ENCODE data around the gene PCDH12. TPM values are rescaled to one million over a fixed set of nuclear protein-coding genes. Genes with fewer than 3 reads are reported as not detected.

PCDH12 gene
- total and polyA plus RNA-seq, 2 of the 8 experiments (the other 6 are each of a cell fraction or from before 2014, with no cell fraction given), result 0.06 to 0.17 TPM

GRCh38 chr5:141931694-141932093, 26.3 kb downstream of the PCDH12 start:
- no peak overlapping the region for H3K56ac ChIP-seq (replicated peaks; ENCODE audit: insufficient read length, low read depth, low read length)
- H3K27me3 ChIP-seq (replicated peaks in 1 of 4; ENCODE audit: control insufficient read depth in 3 of 4, extremely low read depth in 1 of 4, insufficient read depth in 3 of 4, low read length in 3 of 4), result no peaks in the 10 kb centered on the region
- no peak overlapping the region for H2BK5ac ChIP-seq (ENCODE audit: low read depth, low read length)
- H2AK5ac ChIP-seq (ENCODE audit: low read depth, low read length), result no peak overlapping the region
- H3K4me1 ChIP-seq (replicated peaks in 1 of 4; ENCODE audit: control insufficient read depth in 3 of 4, insufficient read depth in 4 of 4, low read length in 3 of 4), result no peaks in the 10 kb centered on the region
- H2BK20ac ChIP-seq (ENCODE audit: low read length), result no peak overlapping the region
- TF ChIP-seq NANOG (IDR thresholded peaks at IDR 0.05; ENCODE audit: insufficient read depth, low read depth, low read length, poor library complexity, severe bottlenecking) (no peak), SRF (IDR thresholded peaks at IDR 0.05; ENCODE audit: low read depth, low read length) (no peak), TEAD4 (IDR thresholded peaks at IDR 0.05; ENCODE audit: low read depth, low read length) (no peak), ASH2L (IDR thresholded peaks at IDR 0.05; ENCODE audit: low read length) (no peak), GABPA (IDR thresholded peaks at IDR 0.05; ENCODE audit: borderline replicate concordance, insufficient read depth, low read length) (no peak), KDM1A (IDR thresholded peaks at IDR 0.05; ENCODE audit: borderline replicate concordance, low read length) (no peak), KDM4A (IDR thresholded peaks at IDR 0.05; ENCODE audit: low read depth, low read length, severe bottlenecking) (no peak), BCL11A (IDR thresholded peaks at IDR 0.05; ENCODE audit: low read depth in 2 of 2, low read length in 2 of 2) (no peak), TAF1 (IDR thresholded peaks at IDR 0.05; ENCODE audit: low read depth, low read length) (no peak), TBP (IDR thresholded peaks at IDR 0.05; ENCODE audit: low read depth, low read length) (no peak), NRF1 (IDR thresholded peaks at IDR 0.05; ENCODE audit: low read depth, low read length) (no peak), EGR1 (IDR thresholded peaks at IDR 0.05; ENCODE audit: borderline replicate concordance, low read depth, low read length) (no peak)
- H4K5ac ChIP-seq (ENCODE audit: insufficient read length, low read depth, low read length), result no peak overlapping the region
- FAIRE-seq, result no peak
- H2BK12ac ChIP-seq (ENCODE audit: low read depth, low read length), result no peak overlapping the region
- ChIA-PET CTCF (ENCODE audit: partially characterized antibody) (interaction anchor here (0.8 to 20.8 kb wide), 5 partner anchors 8 to 239 kb away, joined by 3 to 324 read pairs (median 4); partner anchors contain the start of genes DELE1 and PCDH12), POLR2A (ENCODE audit: partially characterized antibody) (interaction anchor here (1.1 to 4.7 kb wide), 3 partner anchors 9 to 14 kb away, joined by 3 to 32 read pairs (median 3); no protein-coding TSS in a partner anchor)
- H3K23me2 ChIP-seq (ENCODE audit: low read depth, low read length), result no peaks in the 10 kb centered on the region
- no peak overlapping the region for H3K27ac ChIP-seq (ENCODE audit: low read depth, low read length)
- H3K79me1 ChIP-seq (ENCODE audit: low read depth, low read length), result no peaks in the 10 kb centered on the region; the same call in 1 of the 2 replicates
- no peak overlapping the region for H3K9ac ChIP-seq (replicated peaks in 1 of 4; ENCODE audit: extremely low read depth in 1 of 4, low read depth in 3 of 4, low read length in 3 of 4)
- no peak overlapping the region for H4K91ac ChIP-seq (replicated peaks; ENCODE audit: insufficient read length, low read length)
- no peak for DNase-seq (ENCODE audit: low read depth in 1 of 2, low spot score in 2 of 2)
- no peaks in the 10 kb centered on the region for H3K79me2 ChIP-seq (ENCODE audit: control insufficient read depth in 1 of 2, insufficient read depth in 2 of 2, low read length in 2 of 2)
- no peaks in the 10 kb centered on the region for H3K9me3 ChIP-seq (ENCODE audit: insufficient read depth in 2 of 2, low read depth in 1 of 2, low read length in 1 of 2)
- no peak overlapping the region for H4K8ac ChIP-seq (ENCODE audit: extremely low read depth, insufficient read depth, low read length)
- H3K4ac ChIP-seq (replicated peaks; ENCODE audit: insufficient read length, low read depth, low read length), result no peak overlapping the region
- H2BK15ac ChIP-seq (ENCODE audit: low read length), result no peak overlapping the region
- H3K4me2 ChIP-seq (ENCODE audit: insufficient read depth in 1 of 2, low read depth in 2 of 2, low read length in 2 of 2), result no peak overlapping the region
- no peak overlapping the region for H3K14ac ChIP-seq (ENCODE audit: insufficient read length)
- no peak overlapping the region for H2AFZ ChIP-seq (ENCODE audit: low read length)
- H3K36me3 ChIP-seq (ENCODE audit: control insufficient read depth in 2 of 4, insufficient read depth in 4 of 4, low read length in 3 of 4), result peaks cover 31 to 84% (median 75%) of the 10 kb centered on the region in 4 experiments
- no peak overlapping the region for H3K23ac ChIP-seq (ENCODE audit: insufficient read length)
- no peak overlapping the region for H2BK120ac ChIP-seq (replicated peaks; ENCODE audit: low read depth, low read length)
- H3K4me3 ChIP-seq (ENCODE audit: extremely low read depth in 1 of 4, insufficient read depth in 2 of 4, low read depth in 3 of 4, low read length in 4 of 4), result no peak overlapping the region
- H4K20me1 ChIP-seq (replicated peaks in 1 of 2; ENCODE audit: control insufficient read depth in 1 of 2, insufficient read depth in 2 of 2, low read length in 2 of 2), result peaks cover 0 to 3% of the 10 kb centered on the region in 2 experiments
- 95% methylated on average over 5 of the region's 5 CpGs; no CpG with 5 or more reads in 1 of the 2 experiments for WGBS, 2 experiments (ENCODE audit: extremely low coverage in 1 of 2, insufficient coverage in 1 of 2, insufficient read length in 1 of 2, insufficient replicate concordance in 2 of 2, low coverage in 1 of 2, low lambda C conversion rate in 2 of 2, missing lambda C conversion rate in 1 of 2)
- H3K18ac ChIP-seq (ENCODE audit: extremely low read depth, low read length), result no peak overlapping the region
